ENCODE measurements around the gene GRIK4.

The GRIK4 gene

GRCh38 chr11:120719348-120719747 lies 207.8 kb downstream of the GRIK4 start:
- in situ Hi-C loops (cut with HindIII; ENCODE audit: low sequenced_read_pairs) = no loop called here
- no peak for DNase-seq (ENCODE audit: low read depth, low spot score)
- no peak overlapping the region for H3K4me3 ChIP-seq (ENCODE audit: low read depth, low read length)
- no peak for TF ChIP-seq CTCF (IDR thresholded peaks at IDR 0.05; ENCODE audit: low read depth, low read length)

DNA sequence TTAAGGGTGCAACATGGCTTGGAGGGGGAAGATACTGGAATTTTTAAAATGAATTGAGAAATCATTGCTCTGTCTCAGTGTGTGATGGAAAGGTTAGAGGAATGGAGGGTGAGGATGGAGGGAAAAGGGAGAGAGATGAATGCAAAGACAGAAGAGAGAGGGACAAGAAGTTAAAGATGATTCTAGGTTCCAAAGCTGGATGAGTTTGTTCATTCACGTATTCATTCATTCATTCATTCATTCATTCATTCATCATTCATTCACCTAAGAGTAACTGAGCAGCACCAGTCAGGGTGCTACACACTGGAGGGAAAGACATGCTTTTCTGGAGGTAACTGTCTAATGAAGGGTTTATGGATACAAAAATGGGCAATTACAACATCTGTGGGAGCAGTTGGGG lies 209.2 kb downstream of the GRIK4 start:
- no peak for DNase-seq (ENCODE audit: low read depth, low spot score)
- in situ Hi-C loops (cut with HindIII; ENCODE audit: low sequenced_read_pairs) = no loop called here
- no peak overlapping the region for H3K4me3 ChIP-seq (ENCODE audit: low read depth, low read length)
- TF ChIP-seq CTCF (IDR thresholded peaks at IDR 0.05; ENCODE audit: low read depth, low read length) = no peak

GRCh38 chr11:120722524-120722923 lies 211.0 kb downstream of the GRIK4 start:
- no peak for DNase-seq (ENCODE audit: low read depth, low spot score)
- TF ChIP-seq CTCF (IDR thresholded peaks at IDR 0.05; ENCODE audit: low read depth, low read length) = no peak
- in situ Hi-C loops (cut with HindIII; ENCODE audit: low sequenced_read_pairs) = no loop called here
- H3K4me3 ChIP-seq (ENCODE audit: low read depth, low read length) = no peak overlapping the region

- no peak overlapping the region for H3K4me3 ChIP-seq (ENCODE audit: low read depth, low read length)
- no peak for TF ChIP-seq CTCF (IDR thresholded peaks at IDR 0.05; ENCODE audit: low read depth, low read length)
- in situ Hi-C loops (cut with HindIII; ENCODE audit: low sequenced_read_pairs) = no loop called here
- no peak for DNase-seq (ENCODE audit: low read depth, low spot score)
These were observed 212.2 kb downstream of the GRIK4 start for GRCh38 chr11:120723751-120724150.

GRCh38 chr11:120727752-120728151 lies 216.2 kb downstream of the GRIK4 start:
- DNase-seq (ENCODE audit: low read depth, low spot score) = no peak
- no peak for TF ChIP-seq CTCF (IDR thresholded peaks at IDR 0.05; ENCODE audit: low read depth, low read length)
- no peak overlapping the region for H3K4me3 ChIP-seq (ENCODE audit: low read depth, low read length)
- in situ Hi-C loops (cut with HindIII; ENCODE audit: low sequenced_read_pairs) = no loop called here

GRCh38 chr11:120735035-120735434 lies 223.5 kb downstream of the GRIK4 start:
- no peak for TF ChIP-seq CTCF (IDR thresholded peaks at IDR 0.05; ENCODE audit: low read depth, low read length)
- no peak overlapping the region for H3K4me3 ChIP-seq (ENCODE audit: low read depth, low read length)
- DNase-seq (ENCODE audit: low read depth, low spot score) = no peak
- in situ Hi-C loops (cut with HindIII; ENCODE audit: low sequenced_read_pairs) = no loop called here

GRCh38 chr11:120738516-120739046 lies 227.0 kb downstream of the GRIK4 start:
- no peak for DNase-seq (ENCODE audit: low read depth, low spot score)
- in situ Hi-C loops (cut with HindIII; ENCODE audit: low sequenced_read_pairs) = no loop called here
- no peak overlapping the region for H3K4me3 ChIP-seq (ENCODE audit: low read depth, low read length)
- TF ChIP-seq CTCF (IDR thresholded peaks at IDR 0.05; ENCODE audit: low read depth, low read length) = no peak

Measured in astrocyte of the spinal cord (primary cell).